Suprapubic skin (tissue), 4 donors: ENCODE measurements around the gene WSCD1. TPM values are rescaled to one million over a fixed set of nuclear protein-coding genes. Genes with fewer than 3 reads are reported as not detected.

Experiments
- DNase-seq, 2 donors: peaks; one replicate each; pipeline ENCODE4 v3.0.0-alpha.2; 2019; ENCODE audit warnings: low spot score in 2 of 2
- H3K27ac ChIP-seq: fragments of 200-600 bp; sonication (generic); one replicate; pipeline ENCODE4 v1.5.1; 2019
- H3K27me3 ChIP-seq: fragments of 200-600 bp; sonication (generic); one replicate; pipeline ENCODE4 v1.5.1; 2019
- H3K36me3 ChIP-seq: fragments of 200-600 bp; sonication (generic); one replicate; pipeline ENCODE4 v1.5.1; 2019
- H3K4me1 ChIP-seq: fragments of 200-600 bp; sonication (generic); one replicate; pipeline ENCODE4 v1.5.1; 2019
- H3K4me3 ChIP-seq: fragments of 200-600 bp; sonication (generic); one replicate; pipeline ENCODE4 v1.5.1; 2019; ENCODE audit warnings: mild to moderate bottlenecking
- H3K9me3 ChIP-seq: fragments of 200-600 bp; sonication (generic); one replicate; pipeline ENCODE4 v1.5.1; 2019
- CTCF ChIP-seq, 2 donors: fragments of 200-600 bp in 1 of 2; fragments of 450-650 bp in 1 of 2; sonication (generic) in 1 of 2; IDR thresholded peaks; one replicate each; pipeline ENCODE4 v1.5.1; 2016 to 2019; ENCODE audit warnings: antibody characterized with exemption in 2 of 2, mild to moderate bottlenecking in 1 of 2, moderate library complexity in 1 of 2
- EP300 ChIP-seq: sonication (generic); formaldehyde crosslinking; IDR thresholded peaks from one replicate; pipeline ENCODE4 v1.6.1; 2017; ENCODE audit warnings: antibody characterized with exemption
- POLR2A ChIP-seq, 2 donors: fragments of 450-650 bp; IDR thresholded peaks; one replicate each; pipeline ENCODE4 v1.6.1; 2017; ENCODE audit warnings: antibody characterized with exemption in 2 of 2, mild to moderate bottlenecking in 2 of 2, moderate library complexity in 2 of 2
- POLR2AphosphoS5 ChIP-seq, 3 donors: sonication (generic); formaldehyde crosslinking; IDR thresholded peaks; one replicate each; pipeline ENCODE4 v1.6.1; 2017; ENCODE audit warnings: antibody characterized with exemption in 3 of 3
- WGBS: methylation state at CpG from one replicate; pipeline ENCODE4 v1.1.5; 2018; 5-methylcytosine and 5-hydroxymethylcytosine counted together
- total RNA-seq, 4 donors: library from RNA; depleted of rRNA; stranded (reverse); fragments of >200 nt; gene quantifications; one replicate each; pipeline ENCODE4 v1.1.0, GENCODE V29; 2016

Gene WSCD1
- total RNA-seq, 4 donors from 2014 or later, result 0.76 to 4.9 (median 1.6) TPM

- H3K4me1 ChIP-seq, result no peaks in the 10 kb centered on the region
- WGBS, result 85% methylated on average over 9 of the region's 12 CpGs
- H3K27ac ChIP-seq, result no peak overlapping the region
- no peaks in the 10 kb centered on the region for H3K36me3 ChIP-seq
- H3K4me3 ChIP-seq, result no peak overlapping the region
- TF ChIP-seq POLR2AphosphoS5 (IDR thresholded peaks at IDR 0.05), result no peak
- TF ChIP-seq POLR2A (IDR thresholded peaks at IDR 0.05), result no peak
- no peak for TF ChIP-seq CTCF (IDR thresholded peaks at IDR 0.05)
- TF ChIP-seq EP300, result no peak
- peaks cover 25% of the 10 kb centered on the region for H3K27me3 ChIP-seq
- no peak for DNase-seq
- H3K9me3 ChIP-seq, result no peaks in the 10 kb centered on the region
Measured at GRCh38 chr17:6027342-6028024, 42.7 kb upstream of the WSCD1 start.

GRCh38 chr17:6028294-6028693, 41.9 kb upstream of the WSCD1 start:
- no peak overlapping the region for H3K27ac ChIP-seq
- H3K4me1 ChIP-seq, result no peaks in the 10 kb centered on the region
- TF ChIP-seq POLR2A (IDR thresholded peaks at IDR 0.05) (no peak), CTCF (IDR thresholded peaks at IDR 0.05) (no peak), EP300 (no peak), POLR2AphosphoS5 (IDR thresholded peaks at IDR 0.05) (no peak)
- WGBS, result 67% methylated on average over 10 of the region's 10 CpGs
- H3K36me3 ChIP-seq, result no peaks in the 10 kb centered on the region
- peaks cover 25% of the 10 kb centered on the region for H3K27me3 ChIP-seq
- H3K9me3 ChIP-seq, result no peaks in the 10 kb centered on the region
- no peak overlapping the region for H3K4me3 ChIP-seq
- DNase-seq, result no peak

GRCh38 chr17:6035801-6036394, 34.3 kb upstream of the WSCD1 start:
- no peak for DNase-seq
- Histone ChIP-seq H3K4me3 (no peak overlapping the region), H3K4me1 (no peaks in the 10 kb centered on the region), H3K9me3 (no peaks in the 10 kb centered on the region), H3K27ac (no peak overlapping the region), H3K36me3 (no peaks in the 10 kb centered on the region), H3K27me3 (peaks cover 4% of the 10 kb centered on the region)
- WGBS, result 72% methylated on average over 7 of the region's 7 CpGs
- no peak for TF ChIP-seq CTCF (IDR thresholded peaks at IDR 0.05)
- no peak for TF ChIP-seq EP300

- Histone ChIP-seq H3K27me3 (peaks cover 4% of the 10 kb centered on the region), H3K4me3 (no peak overlapping the region), H3K4me1 (no peaks in the 10 kb centered on the region), H3K27ac (no peak overlapping the region), H3K36me3 (no peaks in the 10 kb centered on the region), H3K9me3 (no peaks in the 10 kb centered on the region)
- DNase-seq, result no peak
- no peak for TF ChIP-seq POLR2A (IDR thresholded peaks at IDR 0.05)
- no peak for TF ChIP-seq CTCF (IDR thresholded peaks at IDR 0.05)
- TF ChIP-seq POLR2AphosphoS5 (IDR thresholded peaks at IDR 0.05), result no peak
- TF ChIP-seq EP300, result no peak
- 80% methylated on average over 13 of the region's 13 CpGs for WGBS
Measured at GRCh38 chr17:6040504-6040903, 29.7 kb upstream of the WSCD1 start.

- no peaks in the 10 kb centered on the region for H3K36me3 ChIP-seq
- no peak for DNase-seq
- H3K27me3 ChIP-seq, result no peaks in the 10 kb centered on the region
- 70% methylated on average over 13 of the region's 13 CpGs for WGBS
- H3K9me3 ChIP-seq, result no peaks in the 10 kb centered on the region
- no peak for TF ChIP-seq EP300
- TF ChIP-seq CTCF (IDR thresholded peaks at IDR 0.05), result no peak
- no peak for TF ChIP-seq POLR2A (IDR thresholded peaks at IDR 0.05)
- TF ChIP-seq POLR2AphosphoS5 (IDR thresholded peaks at IDR 0.05), result no peak
- no peak overlapping the region for H3K4me3 ChIP-seq
- H3K27ac ChIP-seq, result no peak overlapping the region
- H3K4me1 ChIP-seq, result no peaks in the 10 kb centered on the region
Measured at GRCh38 chr17:6041246-6041645, 28.9 kb upstream of the WSCD1 start.
